Prostate gland (tissue), 2 donors: ENCODE data around the gene PLPPR4. TPM values are rescaled to one million over a fixed set of nuclear protein-coding genes. Genes with fewer than 3 reads are reported as not detected.
"Not testable (repeated sequence)": the region's sequence is repeated elsewhere in the genome, so short reads cannot be mapped to it uniquely, and the experiment has no call there.

Experiments used
- DNase-seq: peaks from one replicate; pipeline ENCODE4 v3.0.0-alpha.2; 2019; ENCODE audit warnings: low spot score
- H3K27ac ChIP-seq, 2 donors: fragments of 200-600 bp; sonication (generic); 2 replicates each; pipeline ENCODE4 v1.5.1; 2017 to 2019
- H3K27me3 ChIP-seq: fragments of 200-600 bp; sonication (generic); replicated peaks from 2 replicates; pipeline ENCODE4 v1.5.1; 2019; ENCODE audit not compliant: insufficient read depth
- H3K36me3 ChIP-seq, 2 donors: fragments of 200-600 bp; sonication (generic); 1 replicate in 1 of 2; 2 replicates in 1 of 2; pipeline versions ENCODE4 v1.5.1 to v1.8.1; 2017 to 2019
- H3K4me1 ChIP-seq: fragments of 200-600 bp; sonication (generic); replicated peaks from 2 replicates; pipeline ENCODE4 v1.5.1; 2019
- H3K4me3 ChIP-seq, 2 donors: fragments of 200-600 bp; sonication (generic); 2 replicates each; pipeline ENCODE4 v1.5.1; 2017 to 2019
- H3K9me3 ChIP-seq: fragments of 200-600 bp; sonication (generic); 2 replicates; pipeline ENCODE4 v1.5.1; 2017
- POLR2A ChIP-seq: fragments of 450-650 bp; IDR thresholded peaks from one replicate; pipeline ENCODE4 v1.6.1; 2016; ENCODE audit warnings: antibody characterized with exemption, mild to moderate bottlenecking
- POLR2AphosphoS5 ChIP-seq: sonication (generic); formaldehyde crosslinking; IDR thresholded peaks from one replicate; pipeline ENCODE4 v1.6.1; 2017; ENCODE audit warnings: antibody characterized with exemption
- WGBS: methylation state at CpG from one replicate; pipeline ENCODE4 v1.1.5; 2018; 5-methylcytosine and 5-hydroxymethylcytosine counted together
- intact Hi-C: fragments of 100-400 bp; cut with DNase I; formaldehyde crosslinking; loops from one replicate; pipeline ENCODE4 v1.14.2; 2022
- total RNA-seq, 2 donors: library from RNA; depleted of rRNA; stranded (reverse); fragments of >200 nt; gene quantifications; one replicate each; pipeline ENCODE4 v1.1.0, GENCODE V29; 2016
- TF ChIP-seq, protein P1 (sequence below), 4 experiments: fragments of 200-600 bp in 2 of 4; fragments of 450-650 bp in 2 of 4; sonication (generic) in 2 of 4; IDR thresholded peaks; 1 replicate in 3 of 4; 2 replicates in 1 of 4; pipeline ENCODE4 v1.5.1; 2016 to 2019; ENCODE audit warnings: antibody characterized with exemption in 4 of 4, mild to moderate bottlenecking in 2 of 4, moderate library complexity in 2 of 4

Gene PLPPR4
- total RNA-seq, 2 donors from 2014 or later: 0.05 to 3.2 TPM

DNA sequence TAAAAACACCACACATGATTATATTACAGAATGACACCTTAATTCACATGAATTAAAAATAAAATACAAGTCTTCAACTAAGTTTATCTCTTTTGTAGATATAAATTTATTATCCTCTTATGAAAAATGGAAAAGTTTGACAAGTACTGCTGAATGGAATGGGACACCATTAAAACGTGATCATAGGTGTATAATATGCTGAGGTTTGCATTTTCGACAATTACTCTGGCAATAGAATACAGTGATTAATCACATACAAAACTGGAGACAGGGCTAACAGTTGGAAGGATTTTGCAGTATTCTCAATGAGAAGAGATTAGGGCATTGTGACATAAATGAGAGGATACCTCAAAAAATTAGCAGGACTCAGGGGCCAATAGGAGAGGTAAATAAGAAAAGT is 17.1 kb upstream of the PLPPR4 start:
- Histone ChIP-seq H3K36me3 (no peaks in the 10 kb centered on the region), H3K4me3 (no peak overlapping the region), H3K27ac (no peak overlapping the region), H3K9me3 (no peaks in the 10 kb centered on the region), H3K27me3 (no peaks in the 10 kb centered on the region), H3K4me1 (no peaks in the 10 kb centered on the region)
- TF ChIP-seq, protein P1, sequence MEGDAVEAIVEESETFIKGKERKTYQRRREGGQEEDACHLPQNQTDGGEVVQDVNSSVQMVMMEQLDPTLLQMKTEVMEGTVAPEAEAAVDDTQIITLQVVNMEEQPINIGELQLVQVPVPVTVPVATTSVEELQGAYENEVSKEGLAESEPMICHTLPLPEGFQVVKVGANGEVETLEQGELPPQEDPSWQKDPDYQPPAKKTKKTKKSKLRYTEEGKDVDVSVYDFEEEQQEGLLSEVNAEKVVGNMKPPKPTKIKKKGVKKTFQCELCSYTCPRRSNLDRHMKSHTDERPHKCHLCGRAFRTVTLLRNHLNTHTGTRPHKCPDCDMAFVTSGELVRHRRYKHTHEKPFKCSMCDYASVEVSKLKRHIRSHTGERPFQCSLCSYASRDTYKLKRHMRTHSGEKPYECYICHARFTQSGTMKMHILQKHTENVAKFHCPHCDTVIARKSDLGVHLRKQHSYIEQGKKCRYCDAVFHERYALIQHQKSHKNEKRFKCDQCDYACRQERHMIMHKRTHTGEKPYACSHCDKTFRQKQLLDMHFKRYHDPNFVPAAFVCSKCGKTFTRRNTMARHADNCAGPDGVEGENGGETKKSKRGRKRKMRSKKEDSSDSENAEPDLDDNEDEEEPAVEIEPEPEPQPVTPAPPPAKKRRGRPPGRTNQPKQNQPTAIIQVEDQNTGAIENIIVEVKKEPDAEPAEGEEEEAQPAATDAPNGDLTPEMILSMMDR (IDR thresholded peaks at IDR 0.05): no peak
- intact Hi-C loops: no loop called here
- WGBS: 75% methylated on average over 2 of the region's 2 CpGs
- no peak for DNase-seq

DNA sequence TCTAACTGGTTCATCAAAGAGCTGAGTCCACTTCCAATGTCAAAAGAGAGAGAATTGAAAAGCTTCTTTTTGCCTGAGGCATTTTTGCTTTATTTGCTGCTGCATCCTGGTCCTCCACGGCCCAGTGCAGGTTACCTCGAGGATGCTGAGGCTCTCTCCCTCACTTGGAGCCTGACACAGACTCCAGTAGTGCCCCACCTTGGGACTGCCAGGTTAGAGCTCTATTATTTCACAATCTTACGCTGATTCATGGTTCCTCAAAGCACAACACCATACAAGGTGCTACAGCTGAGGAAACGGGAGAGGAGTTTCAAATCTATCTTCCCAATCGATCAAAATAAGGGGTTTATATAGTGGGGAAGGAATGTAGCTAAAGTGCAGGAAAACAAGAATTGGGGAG is 13.6 kb upstream of the PLPPR4 start:
- no peak for TF ChIP-seq POLR2A
- TF ChIP-seq, protein P1 (IDR thresholded peaks at IDR 0.05): no peak
- TF ChIP-seq POLR2AphosphoS5: no peak
- no peak for DNase-seq
- no peaks in the 10 kb centered on the region for H3K36me3 ChIP-seq
- no peak overlapping the region for H3K27ac ChIP-seq
- no peaks in the 10 kb centered on the region for H3K4me1 ChIP-seq
- intact Hi-C loops: no loop called here
- no peaks in the 10 kb centered on the region for H3K9me3 ChIP-seq
- H3K4me3 ChIP-seq: no peak overlapping the region
- no peaks in the 10 kb centered on the region for H3K27me3 ChIP-seq
- 60% methylated on average over 5 of the region's 5 CpGs for WGBS

DNA sequence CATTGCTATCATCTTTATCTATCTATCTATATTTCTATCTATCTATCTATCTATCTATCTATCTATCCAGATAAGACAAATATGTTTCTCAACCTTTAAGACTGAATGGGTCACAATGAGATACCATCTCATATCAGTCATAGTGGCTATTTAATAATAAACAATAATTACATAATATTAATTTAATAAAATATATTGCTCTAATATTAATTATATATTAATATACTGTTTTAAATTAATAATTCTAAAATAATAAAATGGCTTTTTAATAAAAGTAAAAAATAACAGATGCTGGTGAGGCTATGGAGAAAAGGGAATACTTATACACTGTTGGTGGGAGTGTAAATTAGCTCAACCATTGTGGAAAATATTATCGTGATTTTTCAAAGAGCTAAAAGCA is 13.0 kb upstream of the PLPPR4 start:
- Histone ChIP-seq H3K27ac (no peak overlapping the region), H3K27me3 (no peaks in the 10 kb centered on the region), H3K36me3 (no peaks in the 10 kb centered on the region), H3K4me3 (no peak overlapping the region), H3K4me1 (no peaks in the 10 kb centered on the region), H3K9me3 (no peaks in the 10 kb centered on the region)
- no peak for DNase-seq
- TF ChIP-seq, protein P1 (IDR thresholded peaks at IDR 0.05): no peak
- TF ChIP-seq POLR2AphosphoS5 (no peak), POLR2A (no peak)
- WGBS: 100% methylated on average over 1 of the region's 1 CpG
- intact Hi-C loops: no loop called here

DNA sequence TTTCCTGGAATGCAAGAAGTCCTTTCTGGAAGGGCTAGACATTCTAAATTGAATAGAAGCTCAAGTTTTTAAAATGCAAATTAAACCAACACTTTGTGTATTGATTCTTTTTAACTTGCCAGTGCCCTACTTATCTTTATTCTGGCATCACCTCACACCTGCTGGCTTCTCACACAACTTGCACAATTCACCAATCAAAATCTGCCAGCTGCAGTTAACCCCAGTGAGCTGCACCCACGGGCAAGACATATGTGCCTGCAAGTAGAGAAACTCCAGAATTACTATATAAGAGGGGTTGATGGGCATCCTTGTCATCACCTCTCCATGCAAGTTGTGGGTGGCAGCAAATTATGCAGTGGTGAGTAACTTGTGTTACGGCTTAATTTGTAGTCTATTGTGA is 11.7 kb upstream of the PLPPR4 start:
- intact Hi-C loops: no loop called here
- Histone ChIP-seq H3K36me3 (no peaks in the 10 kb centered on the region), H3K4me3 (no peak overlapping the region), H3K4me1 (no peaks in the 10 kb centered on the region), H3K27ac (no peak overlapping the region), H3K9me3 (no peaks in the 10 kb centered on the region), H3K27me3 (no peaks in the 10 kb centered on the region)
- 60% methylated on average over 2 of the region's 2 CpGs for WGBS
- no peak for DNase-seq
- TF ChIP-seq POLR2A: no peak
- TF ChIP-seq POLR2AphosphoS5: no peak
- TF ChIP-seq, protein P1 (IDR thresholded peaks at IDR 0.05): no peak

DNA sequence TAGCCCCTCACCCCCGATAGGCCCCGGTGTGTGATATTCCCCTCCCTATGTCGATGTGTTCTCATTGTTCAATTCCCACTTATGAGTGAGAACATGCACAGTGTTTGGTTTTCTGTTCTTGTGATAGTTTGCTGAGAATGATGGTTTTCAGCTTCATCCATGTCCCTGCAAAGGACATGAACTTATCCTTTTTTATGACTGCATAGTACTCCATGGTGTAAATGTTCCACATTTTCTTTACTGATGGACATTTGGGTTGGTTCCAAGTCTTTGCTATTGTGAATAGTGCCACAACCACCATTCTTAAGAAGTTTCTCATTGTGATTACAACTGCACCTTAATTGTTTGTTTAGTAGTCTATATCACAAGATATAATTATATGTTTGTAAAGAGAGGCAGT is 3.9 kb upstream of the PLPPR4 start:
- intact Hi-C loops, H3K4me3 ChIP-seq: not testable (repeated sequence)
- 95% methylated on average over 3 of the region's 3 CpGs for WGBS

DNA sequence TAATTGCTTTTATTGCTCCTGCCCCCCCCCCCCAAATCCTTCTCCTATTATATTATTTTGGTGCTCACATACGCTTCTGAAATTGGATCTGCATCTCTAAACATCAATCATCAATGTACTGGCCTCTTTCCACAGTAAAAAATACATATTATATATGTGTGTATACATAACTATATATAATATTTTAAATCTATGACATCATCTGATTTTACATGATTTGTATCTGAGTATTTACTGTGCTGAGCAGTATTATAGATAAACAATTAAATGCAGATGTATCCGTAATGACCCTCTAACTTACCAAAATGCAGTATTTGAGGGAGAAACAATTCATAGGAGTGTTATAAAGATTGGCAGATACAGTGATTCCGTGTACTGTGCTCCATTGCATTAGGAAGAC is 832 bp downstream of the PLPPR4 start:
- no peak for DNase-seq
- WGBS: 47% methylated on average over 3 of the region's 3 CpGs
- no peaks in the 10 kb centered on the region for H3K36me3 ChIP-seq
- no peaks in the 10 kb centered on the region for H3K4me1 ChIP-seq
- no peak overlapping the region for H3K4me3 ChIP-seq
- TF ChIP-seq POLR2A (no peak), POLR2AphosphoS5 (no peak)
- TF ChIP-seq, protein P1 (IDR thresholded peaks at IDR 0.05): no peak
- H3K27ac ChIP-seq: no peak overlapping the region
- H3K27me3 ChIP-seq: no peaks in the 10 kb centered on the region
- intact Hi-C loops: no loop called here
- H3K9me3 ChIP-seq: no peaks in the 10 kb centered on the region

More for the DNA sequence above, 3.9 kb upstream of the PLPPR4 start:
- not testable (repeated sequence) for H3K9me3 ChIP-seq, H3K27ac ChIP-seq, H3K4me1 ChIP-seq, DNase-seq, H3K27me3 ChIP-seq, H3K36me3 ChIP-seq
